Stimulated activated CD8-positive, alpha-beta memory T cell treated with anti-CD3 and anti-CD28 coated beads, Interleukin-12 subunit alpha, Interleukin-12 subunit beta, amount 100 ng/mL, for 24 hours (primary cell): ENCODE results near the gene TRABD2B.

Source experiments
- DNase-seq: peaks from one replicate; pipeline ENCODE4 v3.0.0-alpha.2; 2020; ENCODE audit errors: extremely low read depth

Gene TRABD2B

DNA sequence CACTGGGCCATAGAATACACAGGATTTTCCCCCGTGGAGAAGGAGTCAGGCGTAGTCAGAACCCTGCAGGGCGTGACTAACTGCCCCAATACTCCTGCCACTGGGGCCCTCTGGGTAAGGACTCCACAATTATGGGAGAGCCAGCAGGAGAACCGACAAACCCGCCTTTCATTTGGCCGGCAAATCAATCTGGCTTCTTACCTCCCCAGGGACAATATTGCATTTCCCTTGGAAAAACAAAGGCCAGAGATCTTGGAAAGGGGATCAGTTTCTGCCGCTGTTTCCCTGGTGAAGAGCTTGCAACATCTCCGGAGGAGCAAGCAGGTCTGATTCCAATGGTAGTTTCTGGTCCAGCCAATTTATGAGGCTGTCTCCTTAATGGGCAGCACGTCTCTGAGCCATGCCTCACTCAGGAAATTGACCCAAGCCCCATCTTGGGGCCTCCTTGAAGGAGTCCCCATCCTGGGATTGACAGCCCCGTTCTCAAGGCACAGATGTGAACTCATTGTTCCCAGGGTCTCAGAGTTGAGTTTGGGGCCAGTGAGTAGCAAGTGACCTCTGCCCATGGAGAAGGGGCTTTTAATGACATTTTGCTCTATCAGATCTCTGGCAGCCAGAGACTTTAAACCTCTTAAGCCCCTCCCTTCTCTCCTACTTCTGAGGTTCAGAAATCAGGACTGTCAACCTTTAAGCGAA, 4.3 kb downstream of the TRABD2B start:
- DNase-seq, result no peak

DNA sequence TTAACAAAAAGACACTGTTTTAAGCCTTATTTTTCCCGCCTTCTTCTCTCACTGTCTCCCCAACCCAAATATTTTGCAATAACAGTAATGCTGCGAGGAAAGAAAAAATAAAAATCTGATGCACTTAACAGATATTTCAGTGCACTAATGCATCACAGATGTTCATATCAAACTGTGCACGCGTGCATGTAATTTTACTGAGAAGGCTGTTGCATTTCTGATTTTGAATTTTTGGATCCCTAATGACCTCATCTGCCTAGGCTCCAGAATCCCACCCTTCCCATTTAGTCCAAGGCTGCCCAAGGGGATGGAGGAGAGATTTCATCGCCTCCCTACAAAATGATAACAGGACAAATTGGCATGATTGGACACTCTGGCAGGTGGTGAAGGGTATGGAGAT, 5.5 kb downstream of the TRABD2B start:
- DNase-seq, result no peak

DNA sequence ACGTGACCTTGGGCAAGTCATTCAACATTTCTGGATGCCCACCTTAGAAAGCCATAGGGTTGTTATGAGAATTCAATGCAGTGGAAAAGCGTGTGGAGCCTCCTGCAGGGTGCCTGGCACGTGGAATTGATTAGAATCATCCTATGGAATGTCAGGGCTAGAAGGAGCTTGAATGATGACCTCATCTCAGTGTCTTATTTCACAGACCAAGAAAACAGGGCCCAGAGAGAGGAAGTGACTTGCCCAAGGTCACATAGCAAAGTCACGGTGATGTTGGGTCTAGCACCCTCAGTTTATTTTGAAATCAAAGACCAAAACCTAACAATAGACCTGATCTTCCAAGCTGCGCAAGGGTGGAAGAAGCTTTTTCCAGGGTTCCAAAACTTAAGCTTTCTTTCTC, 6.0 kb downstream of the TRABD2B start:
- DNase-seq, result no peak

DNA sequence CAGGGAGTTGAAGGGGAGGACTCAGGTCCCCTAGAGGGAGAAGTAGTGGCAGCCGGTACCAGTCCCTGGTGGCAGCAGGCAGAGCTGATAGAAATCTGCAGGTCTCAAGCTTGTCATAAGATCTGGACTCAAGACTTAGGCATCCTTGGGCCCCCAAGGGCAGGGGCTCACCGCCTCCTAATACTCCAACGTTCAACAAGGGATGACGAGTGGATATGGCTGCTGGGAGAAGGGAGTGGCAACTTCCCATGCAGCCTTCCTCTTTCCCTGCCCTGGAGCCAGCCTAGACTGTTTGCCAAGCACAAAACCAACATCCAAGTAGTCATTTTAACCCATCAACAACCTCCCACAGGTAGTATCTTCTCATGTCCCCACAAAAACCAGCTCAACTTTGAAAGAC, 6.9 kb downstream of the TRABD2B start:
- DNase-seq, result no peak

DNA sequence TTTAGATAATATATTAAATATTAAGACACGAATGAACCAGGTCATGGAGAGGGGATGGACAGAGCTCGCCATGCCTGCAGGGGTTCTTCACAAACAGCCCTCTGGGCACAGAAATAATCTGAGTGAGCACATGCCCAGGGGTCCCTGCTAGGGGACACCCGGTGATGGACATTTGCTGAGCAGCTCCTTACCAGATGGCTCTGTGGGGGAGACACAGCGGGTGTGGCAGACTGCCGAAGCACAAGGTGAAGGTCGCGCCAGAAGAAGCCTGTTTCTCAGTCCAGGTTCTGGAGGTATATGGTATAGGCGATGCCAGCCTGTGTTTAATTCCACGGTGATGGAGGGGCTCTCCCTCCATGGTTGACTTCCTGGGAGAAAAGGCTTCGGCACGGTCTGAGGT, 9.6 kb downstream of the TRABD2B start:
- no peak for DNase-seq

DNA sequence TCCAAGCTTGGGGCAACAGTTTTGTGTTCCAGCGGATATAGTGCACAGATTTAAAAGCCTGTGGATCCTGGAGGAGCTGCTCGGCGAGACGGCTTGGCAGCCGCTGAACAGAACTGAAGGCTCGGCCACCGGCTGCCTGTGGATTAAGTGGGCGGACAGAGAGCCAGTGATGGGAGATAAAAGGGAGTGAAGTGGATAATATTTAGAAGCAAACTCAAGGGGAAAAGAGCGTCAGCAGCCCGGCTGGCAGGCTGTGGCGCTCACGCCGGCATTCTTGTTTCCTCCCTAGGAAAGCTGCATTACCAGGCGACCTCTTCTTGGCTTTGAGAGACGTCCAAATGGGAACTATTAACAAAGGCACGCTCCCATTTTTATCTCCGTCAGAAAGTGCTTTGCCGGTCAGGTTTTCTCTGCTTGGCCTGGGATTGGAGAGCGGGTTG, 10.4 kb downstream of the TRABD2B start:
- no peak for DNase-seq

DNA sequence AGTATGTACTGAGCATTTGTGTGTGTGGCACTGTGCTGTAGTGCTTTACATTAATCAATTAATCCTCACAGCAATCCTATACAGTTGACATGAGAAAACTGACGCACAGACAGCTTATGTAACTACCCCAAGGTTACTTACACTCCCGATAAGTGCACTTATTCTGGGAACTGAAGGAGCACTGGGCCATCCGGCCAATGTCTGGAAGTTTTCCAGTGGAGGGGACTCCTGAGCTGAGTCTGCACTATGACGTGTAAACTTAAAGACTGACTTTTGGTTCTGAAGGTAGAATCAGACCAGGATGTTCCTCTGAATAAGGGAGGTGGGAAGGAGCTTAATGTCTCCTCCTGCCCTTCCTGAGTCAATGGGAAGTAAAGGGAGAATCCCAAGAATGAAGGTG, 12.2 kb downstream of the TRABD2B start:
- DNase-seq, result no peak

DNA sequence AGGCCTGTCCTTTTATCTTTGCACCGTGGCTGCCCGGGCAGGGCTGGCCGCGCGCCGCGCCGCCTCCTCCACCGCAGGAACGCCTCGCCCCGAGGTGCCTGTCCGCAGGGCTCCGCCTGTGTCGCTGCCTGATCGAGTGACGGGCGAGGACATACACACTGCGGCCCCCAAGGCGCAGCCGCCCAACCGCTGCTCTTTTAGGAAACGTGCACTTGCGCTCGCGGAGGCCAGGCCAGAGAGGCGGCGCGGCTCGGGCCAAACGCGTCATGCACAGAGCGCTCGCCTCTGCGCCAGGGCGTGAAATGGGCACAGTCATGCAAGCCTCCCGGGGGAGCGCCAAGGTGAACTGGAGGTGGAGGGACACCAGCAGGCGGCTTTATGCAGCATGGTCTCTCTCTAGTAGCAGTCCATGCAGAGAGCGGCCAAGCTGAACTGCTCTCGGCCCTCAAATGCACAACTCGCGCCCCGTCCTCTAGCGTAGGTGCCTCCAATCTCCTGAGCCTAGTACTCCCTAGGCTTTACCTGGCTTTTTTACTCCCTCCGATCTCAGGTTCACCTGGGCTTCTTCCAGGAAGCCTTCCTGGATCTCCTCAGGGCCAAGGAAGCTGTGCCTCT, 12.9 kb downstream of the TRABD2B start:
- no peak for DNase-seq

DNA sequence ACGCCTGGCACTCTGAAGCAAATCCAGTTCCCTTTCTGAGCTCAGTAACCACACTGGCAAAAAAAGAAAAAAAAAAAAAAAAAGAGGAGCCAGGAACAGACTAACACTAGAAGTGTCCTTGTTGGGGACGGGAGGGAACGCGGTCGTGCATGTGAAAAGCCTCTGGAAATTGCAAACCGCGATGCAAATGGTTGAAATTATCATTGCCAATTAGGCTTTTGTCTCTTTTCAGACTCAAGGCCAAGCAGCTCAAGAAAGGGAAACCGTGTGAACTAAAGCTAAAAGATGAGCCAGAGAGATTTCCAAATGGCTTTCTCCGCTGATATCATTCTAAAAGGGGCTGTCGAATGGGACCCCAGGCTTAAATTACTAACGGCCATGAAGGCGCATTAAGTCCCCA, 13.5 kb downstream of the TRABD2B start:
- DNase-seq, result no peak

DNA sequence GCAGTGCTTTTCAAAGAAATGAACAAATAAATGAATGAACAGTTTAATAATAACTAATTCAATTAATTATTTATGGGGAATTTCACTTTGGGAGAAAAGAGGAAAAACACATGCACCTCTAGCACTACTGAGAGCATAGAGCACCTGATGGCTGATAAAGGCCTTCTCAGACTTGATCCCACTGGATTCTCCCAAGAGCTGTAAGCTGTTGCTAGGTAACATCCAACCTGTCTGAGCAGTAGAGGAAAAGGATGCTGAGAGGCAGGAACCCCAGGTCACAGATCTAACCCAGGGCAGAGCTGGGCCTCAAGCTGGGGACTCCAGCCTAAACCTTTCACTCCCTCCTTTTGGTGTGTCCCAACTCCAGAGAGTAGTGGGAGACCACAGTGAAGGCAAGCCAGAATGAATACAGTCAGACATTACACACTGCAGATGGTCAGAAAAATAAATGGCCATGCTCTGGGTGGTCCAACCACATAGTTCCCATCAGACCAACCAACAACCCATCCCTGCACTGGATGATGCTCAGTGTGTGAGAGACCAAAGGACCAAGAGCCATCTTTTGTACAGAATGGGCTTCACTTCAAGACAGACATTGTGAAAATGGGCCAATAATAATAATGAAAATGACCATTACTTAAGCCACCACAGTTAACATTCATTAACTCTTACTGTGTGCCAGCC, 15.4 kb downstream of the TRABD2B start:
- DNase-seq, result no peak

DNA sequence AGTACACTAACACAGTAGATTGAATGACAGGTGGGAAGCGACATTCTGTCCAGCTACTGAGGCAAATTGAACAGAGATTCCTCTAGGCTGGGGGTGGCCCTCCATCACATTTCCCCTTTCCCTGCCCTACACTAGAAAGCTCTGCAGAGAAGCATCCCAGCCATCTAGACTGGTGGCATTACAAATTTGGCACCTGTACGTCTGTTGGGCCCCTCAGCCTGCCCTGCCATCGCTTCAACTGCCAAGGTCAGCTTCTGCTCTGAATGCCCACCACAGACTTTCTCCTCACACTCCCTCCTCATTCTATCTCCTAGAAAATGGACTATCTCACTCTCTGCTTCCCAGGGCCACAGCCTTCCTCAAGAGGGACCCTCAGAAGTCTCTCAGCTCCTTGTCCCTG, 16.7 kb downstream of the TRABD2B start:
- no peak for DNase-seq

DNA sequence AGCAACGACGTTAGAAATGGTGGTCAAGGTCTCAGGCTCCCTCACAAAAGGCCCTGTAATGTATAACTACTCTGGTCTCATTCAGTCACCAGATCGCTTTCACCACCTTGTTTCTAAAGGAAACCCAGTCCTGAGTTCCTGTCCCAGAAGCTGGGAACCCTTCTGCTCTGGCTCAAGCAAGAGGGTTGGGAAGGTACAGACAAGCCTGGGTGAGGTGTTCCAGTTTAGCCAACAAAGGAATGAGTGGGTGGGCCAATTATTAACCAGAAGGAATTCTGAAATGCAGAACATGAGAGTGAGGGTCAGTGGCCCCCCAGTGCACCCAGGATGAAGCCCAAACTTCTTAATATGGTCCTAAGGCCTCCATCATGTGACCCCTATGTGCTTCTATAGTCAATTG, 17.5 kb downstream of the TRABD2B start:
- DNase-seq, result no peak

DNA sequence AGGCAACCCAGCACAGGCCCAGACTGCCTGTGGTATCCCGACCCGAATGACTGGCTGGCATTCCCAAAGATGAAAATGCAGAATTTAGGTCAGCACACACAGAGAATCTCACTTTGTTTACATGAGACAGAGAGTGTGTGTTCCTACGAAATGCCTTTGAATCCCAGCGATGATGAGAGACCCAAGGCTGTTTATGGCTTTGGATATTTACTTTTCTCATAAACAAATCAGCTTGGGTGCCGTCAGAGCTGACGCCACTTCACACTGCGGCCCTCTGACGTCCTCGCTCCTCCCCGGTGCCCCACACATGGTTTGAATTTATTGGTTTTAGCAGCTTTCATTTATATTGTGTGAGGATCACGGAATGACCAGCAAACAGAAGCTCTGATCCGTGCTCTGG, 18.7 kb downstream of the TRABD2B start:
- no peak for DNase-seq

DNA sequence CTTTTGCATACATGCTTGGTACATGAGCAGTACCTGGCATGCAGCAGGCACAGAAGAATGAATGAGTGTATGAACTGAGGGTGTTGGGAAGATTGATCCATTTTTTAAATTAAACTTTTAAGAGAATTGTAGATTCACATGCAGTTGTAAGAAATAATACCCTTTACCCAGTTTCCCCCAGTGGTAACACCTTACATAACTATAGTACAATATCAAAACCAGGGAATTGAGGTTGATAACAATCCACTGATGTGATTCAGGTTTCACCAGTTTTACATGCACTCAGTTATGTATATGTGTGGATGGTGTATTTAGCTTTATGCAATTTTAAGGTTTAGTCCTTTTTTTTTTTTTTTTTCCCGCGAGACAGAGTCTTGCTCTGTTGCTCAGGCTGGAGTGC, 20.5 kb downstream of the TRABD2B start:
- no peak for DNase-seq

DNA sequence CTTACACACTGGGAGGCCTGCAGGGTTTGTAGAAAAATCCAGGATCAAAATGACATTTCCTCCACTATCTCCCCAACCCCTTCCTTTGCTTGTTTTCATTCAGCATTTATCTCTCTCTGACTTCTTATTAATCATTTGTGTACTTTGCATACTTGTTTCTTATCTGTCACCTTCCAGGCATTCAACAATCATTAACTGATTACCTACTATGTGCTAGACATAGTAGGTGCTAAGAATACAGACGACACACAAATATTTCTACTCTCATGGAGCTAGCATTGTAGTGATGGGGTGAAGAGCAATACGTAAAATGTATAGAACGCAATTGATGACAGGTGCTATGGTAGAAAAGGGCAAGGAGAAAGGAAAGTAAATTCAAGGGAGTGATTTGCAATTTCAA, 20.9 kb downstream of the TRABD2B start:
- DNase-seq, result no peak

DNA sequence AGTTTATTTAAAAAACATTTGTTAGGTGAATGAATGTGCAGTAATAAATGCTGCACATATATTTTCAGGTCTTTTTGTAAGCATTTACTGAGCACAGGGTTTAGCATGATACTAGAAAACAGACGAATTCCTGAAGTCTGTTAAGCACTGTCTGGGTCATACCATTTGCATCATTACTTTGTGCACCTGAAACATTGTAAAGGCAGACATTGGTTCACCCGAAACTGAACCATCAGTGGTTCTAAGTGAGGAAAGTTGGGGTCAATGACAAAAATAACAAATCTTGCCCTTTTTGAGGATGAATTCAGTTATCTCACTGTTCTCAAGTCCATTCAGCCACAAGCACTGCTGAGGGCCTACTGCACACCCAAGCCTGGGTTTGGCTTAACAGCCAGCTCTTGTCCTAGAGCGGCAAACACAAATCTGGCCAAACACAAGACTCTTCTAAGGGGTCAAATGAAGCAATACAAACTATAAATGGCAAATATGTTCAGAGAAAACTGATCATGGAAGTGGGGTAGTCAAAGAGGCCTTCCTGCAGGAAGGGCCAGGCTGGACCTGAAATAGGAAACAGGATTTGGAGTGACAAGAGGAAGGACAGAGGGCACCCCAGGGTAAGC, 21.8 kb downstream of the TRABD2B start:
- no peak for DNase-seq

DNA sequence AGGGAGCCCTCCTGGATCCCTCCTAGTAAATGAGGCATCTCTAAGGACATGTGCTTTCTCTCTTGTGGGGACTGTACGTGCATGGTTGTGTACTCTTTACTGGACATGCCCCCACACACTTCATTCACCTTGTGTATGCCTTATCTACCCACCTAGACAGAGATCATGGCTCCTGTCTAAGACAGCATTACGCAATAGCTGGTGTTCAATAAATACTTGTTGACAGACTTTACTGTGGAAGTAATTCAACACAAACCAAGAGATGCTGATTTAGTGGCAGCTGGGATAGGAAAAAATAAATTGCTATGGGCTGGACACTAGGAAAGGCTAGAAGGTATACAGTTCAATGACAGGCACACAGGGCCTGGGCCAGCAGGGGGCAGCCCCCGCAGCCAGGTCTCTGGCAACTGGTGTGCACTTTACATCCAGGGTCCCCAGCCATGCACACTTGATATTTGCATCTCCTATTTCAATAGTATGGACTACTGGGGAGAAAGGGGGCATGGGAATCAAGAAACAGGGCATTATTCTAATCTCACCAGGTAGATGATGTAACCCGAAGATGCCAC, 24.2 kb downstream of the TRABD2B start:
- no peak for DNase-seq

DNA sequence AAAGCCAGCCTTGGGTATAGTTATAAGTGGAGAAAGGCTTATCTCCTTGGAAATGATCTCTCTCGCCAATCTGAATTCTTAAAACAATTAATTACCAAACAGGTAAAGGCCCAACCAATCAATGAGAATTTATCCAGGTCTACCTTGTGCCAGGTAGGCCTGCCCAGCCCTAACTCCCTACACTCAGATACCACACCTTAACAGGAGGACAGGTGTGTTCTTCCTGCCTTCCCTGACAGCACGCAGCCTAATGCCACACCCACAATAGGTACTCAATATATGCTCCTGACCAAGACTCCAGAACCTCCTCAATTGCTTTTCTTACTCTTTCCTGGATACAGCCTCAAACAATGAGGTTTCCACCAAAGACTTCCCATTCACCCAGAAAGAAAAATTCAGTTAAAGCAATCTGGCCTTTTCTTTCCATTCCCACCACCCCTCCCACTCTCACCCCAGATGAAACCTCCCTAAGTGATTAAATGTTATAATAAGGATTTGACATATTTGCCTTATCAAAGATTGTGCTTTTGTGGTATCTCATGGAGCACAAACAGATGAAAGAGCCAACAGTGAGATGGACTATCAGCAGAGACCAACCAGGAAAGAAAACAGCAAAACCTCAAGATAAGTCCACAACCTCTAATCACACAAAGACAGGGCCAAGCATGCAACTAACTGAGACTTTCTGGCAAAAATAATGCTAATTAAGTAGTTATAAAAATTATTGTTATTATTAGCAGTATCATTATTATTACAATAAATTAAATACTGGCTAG, 25.6 kb downstream of the TRABD2B start:
- no peak for DNase-seq

DNA sequence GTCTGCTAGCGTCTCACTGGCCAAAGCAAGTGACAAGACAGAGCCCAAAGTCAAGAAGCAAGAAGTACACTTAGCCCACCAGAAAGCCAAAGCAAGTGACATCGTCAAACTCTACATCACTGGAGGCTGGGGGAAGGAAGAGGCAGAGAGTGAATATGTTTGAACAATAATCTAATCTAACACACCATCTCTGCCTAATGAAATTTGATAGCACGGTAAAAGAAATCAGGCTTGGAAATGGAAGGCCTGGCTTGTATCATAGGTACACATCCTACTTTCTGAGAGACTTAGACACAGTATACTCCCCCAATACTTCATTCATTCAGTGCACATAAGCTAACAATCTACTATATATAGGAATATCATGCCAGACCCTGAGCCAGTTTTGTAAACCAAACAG, 26.3 kb downstream of the TRABD2B start:
- no peak for DNase-seq

DNA sequence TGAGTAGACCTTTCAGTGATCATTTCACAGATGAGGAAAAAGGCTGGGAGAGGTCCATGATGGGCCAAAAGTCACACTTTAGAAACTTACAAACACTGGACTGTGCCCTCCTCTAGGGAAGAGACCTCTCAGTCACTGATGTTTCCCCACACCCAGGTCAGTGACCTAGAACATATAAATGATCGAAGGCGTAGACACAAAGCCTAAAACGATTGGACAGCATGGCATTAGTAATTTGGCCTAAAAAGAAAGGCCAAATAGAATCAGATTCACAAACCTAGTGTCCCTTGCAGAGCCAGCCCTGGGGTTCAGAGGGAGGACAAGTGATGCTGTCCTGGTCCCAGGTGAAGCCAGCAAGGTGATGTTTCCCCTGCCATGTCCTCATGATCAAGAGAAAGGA, 27.7 kb downstream of the TRABD2B start:
- DNase-seq, result no peak

DNA sequence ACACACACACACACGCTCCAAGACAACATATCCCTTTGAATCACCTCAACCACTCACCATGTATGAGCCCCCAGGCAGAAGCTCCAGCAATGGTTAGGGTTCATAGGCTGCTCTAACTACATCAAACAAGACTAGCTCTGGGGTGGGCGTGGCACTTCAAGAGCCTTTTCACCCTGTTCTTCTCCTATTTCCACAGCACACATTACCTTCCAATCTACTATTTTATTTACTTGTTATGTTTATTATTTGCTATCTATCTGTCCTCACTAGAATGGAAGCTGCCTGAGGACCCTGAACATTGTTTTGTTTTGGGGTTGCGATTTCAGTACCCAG, 28.7 kb downstream of the TRABD2B start:
- no peak for DNase-seq
